SKM-1 treated with dmso at 0.1 percent for 144 hours (cell line): ENCODE data around the gene MICAL3.
A peak's percentile ranks its signal among the peaks of the same experiment; 100 is the strongest.

Experiments
- DNase-seq: peaks from one replicate; lab custom pipeline; 2025; ENCODE audit not compliant: unreplicated experiment; lab: John Stamatoyannopoulos, UW

The MICAL3 gene

DNA sequence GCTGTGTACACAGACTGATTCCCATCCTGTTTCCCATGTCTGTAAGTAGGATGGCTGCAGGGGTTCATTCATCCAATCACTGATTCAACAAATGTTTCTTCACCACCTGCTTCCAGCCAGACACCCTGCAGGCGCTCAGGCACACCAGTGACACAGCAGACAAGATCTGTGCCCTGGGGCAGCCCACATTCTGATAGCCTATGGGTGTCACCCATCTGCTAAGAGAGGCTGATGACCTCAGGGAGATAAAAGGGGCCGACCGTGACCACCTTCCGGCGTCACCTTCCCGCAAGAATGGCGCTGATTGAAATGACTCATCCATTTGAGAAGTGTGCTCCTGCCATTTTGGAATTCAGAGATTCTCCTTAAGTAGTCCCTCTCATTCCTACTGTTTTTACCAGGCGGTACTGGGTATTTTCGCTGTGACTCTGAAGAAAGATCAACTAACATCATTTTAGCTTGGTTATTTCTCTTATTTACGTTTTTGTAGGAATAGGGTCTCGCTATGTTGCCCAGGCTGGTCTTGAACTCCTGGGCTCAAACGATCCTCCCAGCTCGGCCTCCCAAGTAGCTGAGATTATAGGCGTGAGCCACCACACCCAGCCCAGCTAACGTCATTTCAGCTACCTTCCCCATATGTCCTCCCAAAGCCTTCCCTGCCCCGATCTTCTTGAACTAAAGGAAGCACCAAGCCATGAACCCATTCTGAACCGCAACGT lies 176.8 kb downstream of the MICAL3 start:
- DNase-seq = no peak

GRCh38 chr22:17846326-17846992 lies 177.9 kb downstream of the MICAL3 start:
- no peak for DNase-seq

DNA sequence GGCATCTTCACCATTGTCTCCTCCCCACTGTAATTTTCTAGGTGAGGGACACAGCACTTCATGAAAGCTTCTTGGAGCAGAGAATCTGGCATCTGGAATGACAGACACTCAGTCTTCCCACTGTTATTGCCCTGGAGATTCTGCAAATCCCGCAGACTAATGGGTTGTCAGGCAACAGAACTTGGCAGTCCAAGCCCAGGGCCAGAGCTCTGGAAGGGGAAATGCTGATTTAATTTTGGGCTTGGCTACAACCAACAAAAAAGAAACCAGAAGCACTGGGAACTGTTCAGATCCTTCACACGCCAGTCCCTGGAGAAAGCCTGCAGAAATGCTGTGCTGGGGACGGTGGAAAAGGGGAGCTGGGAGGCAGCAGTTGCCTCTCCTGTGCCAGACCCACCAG lies 178.6 kb downstream of the MICAL3 start:
- no peak for DNase-seq

DNA sequence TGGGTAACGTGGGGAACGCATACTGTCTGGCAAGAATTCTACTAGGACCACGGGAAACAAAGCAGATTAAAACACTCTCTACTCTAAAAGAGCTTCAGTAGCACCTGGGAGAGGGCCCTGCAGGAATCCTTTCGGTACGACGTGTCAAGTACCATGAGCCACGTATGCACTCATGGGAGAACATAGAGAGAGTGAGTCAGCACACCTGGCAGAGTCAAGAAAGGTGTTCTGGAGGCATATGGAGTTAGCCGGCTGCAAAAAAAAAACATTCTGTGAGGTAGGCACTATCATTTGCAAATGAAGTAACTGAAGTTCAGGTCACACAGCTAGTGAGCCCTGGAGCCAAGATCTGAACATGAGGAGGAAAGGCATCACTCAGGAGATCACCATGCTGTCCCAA lies 179.0 kb downstream of the MICAL3 start:
- DNase-seq = no peak

GRCh38 chr22:17844150-17844549 lies 180.2 kb downstream of the MICAL3 start:
- DNase-seq = no peak

DNA sequence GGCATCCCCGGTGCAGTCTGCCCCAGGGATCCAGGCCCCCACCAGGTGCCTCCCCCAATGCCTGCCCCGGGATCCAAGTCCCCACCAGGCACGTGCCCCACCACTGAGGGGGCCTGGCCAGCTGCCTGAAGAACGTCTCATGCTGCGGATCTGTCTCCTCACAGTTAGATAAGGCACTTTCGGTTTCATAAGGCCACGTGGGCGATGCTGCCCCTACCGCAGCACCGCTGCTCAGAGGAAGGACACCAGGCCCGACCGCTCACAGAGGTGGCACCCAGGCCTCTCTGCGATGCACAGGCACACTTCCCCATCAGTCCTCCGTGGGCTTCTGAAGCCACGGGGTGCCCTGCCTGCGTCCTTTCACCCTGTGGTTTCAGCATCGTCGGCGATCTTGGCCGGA lies 182.0 kb downstream of the MICAL3 start:
- no peak for DNase-seq

DNA sequence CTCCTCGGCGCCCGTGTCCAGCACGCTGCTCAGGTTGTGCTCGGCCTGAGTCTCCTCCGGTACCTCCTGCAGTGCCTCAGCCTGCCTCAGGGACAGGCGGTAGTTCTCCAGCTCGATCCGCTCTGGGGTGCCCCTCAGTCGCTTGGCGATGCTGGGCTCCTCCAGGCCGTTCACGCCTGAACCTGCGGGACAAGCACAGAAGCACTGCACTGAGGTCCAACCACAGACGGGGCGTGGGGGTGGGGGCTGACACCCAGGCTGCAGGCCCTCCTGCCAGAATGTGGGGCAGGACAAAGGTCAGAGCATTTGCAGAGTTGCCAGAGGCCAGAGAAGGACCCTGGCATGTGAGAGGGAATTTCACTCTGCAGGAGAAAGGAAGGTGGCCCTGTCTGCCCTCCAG lies 182.5 kb downstream of the MICAL3 start:
- no peak for DNase-seq

DNA sequence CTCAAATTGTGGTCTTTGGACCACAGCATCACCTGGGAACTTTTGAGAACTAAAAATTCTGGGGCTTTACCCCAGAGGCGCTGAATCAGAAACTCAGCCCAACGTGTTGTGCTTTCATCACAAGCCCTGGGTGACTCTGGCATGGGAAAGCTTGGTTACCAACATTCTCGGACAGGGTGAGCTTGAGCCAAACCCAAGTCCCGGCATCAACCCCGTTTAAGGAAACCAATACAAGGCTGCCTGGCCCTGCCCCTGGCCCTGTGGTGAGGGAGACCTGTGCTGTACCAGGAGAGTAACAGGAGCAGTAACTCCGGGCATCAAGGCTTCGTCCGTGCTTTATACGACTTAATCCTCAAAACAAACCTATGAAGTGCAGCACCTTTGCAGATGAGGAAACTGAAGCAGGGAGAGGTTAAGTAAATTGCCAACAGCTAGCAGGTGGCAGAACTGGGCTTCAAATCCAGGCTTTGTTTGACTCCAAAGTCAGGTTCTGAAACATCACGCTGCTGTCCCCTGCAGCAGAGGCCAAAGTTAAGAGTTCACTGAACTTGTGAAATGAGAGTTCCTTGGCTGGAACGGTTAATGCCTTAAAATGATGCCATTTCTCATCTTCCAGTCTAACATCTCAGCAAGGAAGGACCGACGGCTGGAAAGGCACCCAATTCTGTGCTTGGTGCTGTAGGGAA lies 186.0 kb downstream of the MICAL3 start:
- no peak for DNase-seq

GRCh38 chr22:17836992-17837742 lies 187.2 kb downstream of the MICAL3 start:
- DNase-seq = no peak

- DNase-seq = no peak
These were observed 189.1 kb downstream of the MICAL3 start for GRCh38 chr22:17835256-17835655.

GRCh38 chr22:17833489-17833888 lies 190.9 kb downstream of the MICAL3 start:
- no peak for DNase-seq

DNA sequence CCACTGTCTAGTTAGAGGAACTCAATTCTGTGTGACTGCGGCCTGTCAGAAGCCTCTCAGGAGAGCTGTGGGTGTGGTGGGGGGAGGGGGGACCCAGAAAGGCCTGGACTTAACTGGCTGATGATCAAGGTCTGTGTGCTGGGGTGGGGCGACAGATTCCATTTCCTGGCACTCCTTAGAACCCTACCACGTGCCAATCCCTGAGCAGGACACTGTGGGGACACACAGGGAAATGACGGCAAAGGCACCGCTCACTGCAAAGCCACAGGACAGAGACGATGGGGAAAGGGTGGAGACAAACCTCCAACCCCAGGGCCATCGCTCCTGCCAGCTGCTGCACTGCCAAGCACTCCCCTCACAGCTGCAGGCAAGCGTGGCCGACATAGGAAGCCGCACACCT lies 191.7 kb downstream of the MICAL3 start:
- DNase-seq = no peak

- DNase-seq = no peak
These were observed 192.7 kb downstream of the MICAL3 start for GRCh38 chr22:17831501-17832251.

- peak; percentile 62 for DNase-seq
These were observed 194.1 kb downstream of the MICAL3 start for GRCh38 chr22:17830043-17830961.

GRCh38 chr22:17829695-17830042 lies 194.7 kb downstream of the MICAL3 start:
- no peak for DNase-seq

- DNase-seq = no peak
These were observed 195.8 kb downstream of the MICAL3 start for GRCh38 chr22:17828502-17829080.

- DNase-seq = no peak
These were observed 196.9 kb downstream of the MICAL3 start for GRCh38 chr22:17827466-17827865.

DNA sequence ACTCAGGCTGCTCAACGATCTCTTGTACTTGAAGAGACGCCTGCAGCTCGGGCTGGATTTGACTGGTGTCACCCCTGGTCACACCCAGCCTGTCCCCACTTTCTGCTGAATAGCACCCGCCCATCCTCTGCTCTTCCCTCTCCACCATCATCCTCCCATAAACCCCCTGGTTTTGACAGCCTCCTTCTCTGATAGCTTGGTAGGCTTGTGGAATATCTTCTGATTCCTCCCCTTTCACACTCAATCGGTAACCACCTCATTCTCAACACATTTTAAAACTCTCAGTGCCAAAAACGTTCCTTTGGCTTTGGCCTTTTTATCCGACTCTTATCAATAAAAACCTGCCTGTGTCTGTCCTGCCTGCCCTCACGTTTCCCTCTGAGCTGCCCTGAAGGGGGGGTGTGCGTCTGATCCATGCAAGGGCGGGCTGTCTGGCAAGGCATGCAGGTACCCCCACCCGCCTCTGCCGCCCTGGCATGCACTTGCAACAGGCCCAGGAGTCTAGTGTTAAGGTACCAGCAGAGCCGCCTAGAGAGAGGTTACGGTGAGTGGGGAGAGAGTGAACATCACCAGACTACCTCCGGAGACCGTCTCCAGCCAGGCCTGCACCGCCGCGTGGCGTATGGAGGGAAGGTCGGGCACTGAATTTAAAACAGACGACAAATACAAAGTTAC lies 198.3 kb downstream of the MICAL3 start:
- no peak for DNase-seq

- DNase-seq = no peak
These were observed 199.9 kb downstream of the MICAL3 start for GRCh38 chr22:17824457-17824856.
